DMS153 (cell line): ENCODE measurements around the gene SLC17A8.
"Not testable (repeated sequence)": the region's sequence is repeated elsewhere in the genome, so short reads cannot be mapped to it uniquely, and the experiment has no call there.

Experiments
- DNase-seq: peaks from one replicate; lab custom pipeline; 2025; lab: John Stamatoyannopoulos, UW

The SLC17A8 gene

GRCh38 chr12:100356644-100357223 is at the start of gene SLC17A8:
Gene SLC17A8, plus strand, starts transcription at chr12:100357074. Its CDS starts 318 bp downstream, at chr12:100357392.
- DNase-seq, result no peak

GRCh38 chr12:100308138-100308537 is 48.7 kb upstream of the SLC17A8 start:
- DNase-seq, result not testable (repeated sequence)

GRCh38 chr12:100311317-100311716 is 45.6 kb upstream of the SLC17A8 start:
- no peak for DNase-seq

- DNase-seq, result no peak
These were observed 39.5 kb upstream of the SLC17A8 start for GRCh38 chr12:100317371-100317770.

- no peak for DNase-seq
These were observed 32.4 kb upstream of the SLC17A8 start for GRCh38 chr12:100324498-100324897.

GRCh38 chr12:100326208-100326607 is 30.7 kb upstream of the SLC17A8 start:
- DNase-seq, result no peak

- DNase-seq, result no peak
These were observed 27.1 kb upstream of the SLC17A8 start for GRCh38 chr12:100329800-100330199.

GRCh38 chr12:100331871-100332270 is 25.0 kb upstream of the SLC17A8 start:
- no peak for DNase-seq

- no peak for DNase-seq
These were observed 24.0 kb upstream of the SLC17A8 start for GRCh38 chr12:100332852-100333251.

- no peak for DNase-seq
These were observed 19.6 kb upstream of the SLC17A8 start for GRCh38 chr12:100337299-100337698.

- no peak for DNase-seq
These were observed 19.1 kb upstream of the SLC17A8 start for GRCh38 chr12:100337727-100338126.

GRCh38 chr12:100339071-100339470 is 17.8 kb upstream of the SLC17A8 start:
- no peak for DNase-seq

- not testable (repeated sequence) for DNase-seq
These were observed 14.0 kb upstream of the SLC17A8 start for GRCh38 chr12:100342897-100343296.

- DNase-seq, result not testable (repeated sequence)
These were observed 12.5 kb upstream of the SLC17A8 start for GRCh38 chr12:100344351-100344750.

GRCh38 chr12:100345020-100345767 is 11.7 kb upstream of the SLC17A8 start:
- no peak for DNase-seq

- DNase-seq, result peak; percentile 16
These were observed 10.2 kb upstream of the SLC17A8 start for GRCh38 chr12:100346660-100347059.

- peak; percentile 17 for DNase-seq
These were observed 8.0 kb upstream of the SLC17A8 start for GRCh38 chr12:100348657-100349454.

GRCh38 chr12:100359248-100359647 is 2.4 kb downstream of the SLC17A8 start:
- DNase-seq, result no peak

- DNase-seq, result no peak
These were observed 2.9 kb downstream of the SLC17A8 start for GRCh38 chr12:100359822-100360221.

- DNase-seq, result no peak
These were observed 3.6 kb downstream of the SLC17A8 start for GRCh38 chr12:100360450-100360849.

- DNase-seq, result no peak
These were observed 7.5 kb downstream of the SLC17A8 start for GRCh38 chr12:100364324-100364723.

- DNase-seq, result no peak
These were observed 8.5 kb downstream of the SLC17A8 start for GRCh38 chr12:100365411-100365810.

- DNase-seq, result no peak
These were observed 11.2 kb downstream of the SLC17A8 start for GRCh38 chr12:100368066-100368465.
